ENCODE data around the gene RUSF1. TPM values are rescaled to one million over a fixed set of nuclear protein-coding genes. Genes with fewer than 3 reads are reported as not detected.
"Not testable (repeated sequence)": the region's sequence is repeated elsewhere in the genome, so short reads cannot be mapped to it uniquely, and the experiment has no call there.

The RUSF1 gene
- total and polyA plus RNA-seq, 9 of the 15 experiments (the other 6 are each of a cell fraction or from before 2014, with no cell fraction given), result 0.80 to 52.8 (median 27.6) TPM

GRCh38 chr16:31503555-31503954, 4.6 kb downstream of the RUSF1 start:
- H3K27ac ChIP-seq (ENCODE audit: extremely low read depth, low read depth, low read length); ATAC-seq; H3K9me3 ChIP-seq (replicated peaks; ENCODE audit: control insufficient read depth, insufficient read depth, low read depth, low read length); in situ Hi-C loops (cut with MboI); H3K9me1 ChIP-seq (ENCODE audit: control insufficient read depth, insufficient read depth, low read length); BruUV-seq (replicated peaks); CTCF ChIA-PET (ENCODE audit: low intra/inter-chr PET ratio); H3K9ac ChIP-seq (ENCODE audit: insufficient read depth in 1 of 2, low read depth in 2 of 2, low read length in 2 of 2); H3K4me3 ChIP-seq; DNase-seq (ENCODE audit: extremely low read depth in 1 of 4, low spot score in 3 of 4); H4K20me1 ChIP-seq (replicated peaks; ENCODE audit: control insufficient read depth, insufficient read depth, low read length); H3K4me2 ChIP-seq (ENCODE audit: insufficient read depth, low read length); intact Hi-C loops (cut with micrococcal nuclease); FAIRE-seq; H2AFZ ChIP-seq (ENCODE audit: low read depth, low read length); H3K27me3 ChIP-seq (ENCODE audit: control insufficient read depth in 2 of 2, insufficient read depth in 2 of 2, low read length in 2 of 2): not testable (repeated sequence)
- H3K36me3 ChIP-seq (ENCODE audit: control insufficient read depth, insufficient read depth, low read length), result peaks cover 48% of the 10 kb centered on the region
- POLR2A ChIA-PET, result interaction anchor here (0.8 to 1.9 kb wide), 4 partner anchors 10 to 26 kb away, joined by 3 to 7 read pairs (median 4); no protein-coding TSS in a partner anchor
- peaks cover 20% of the 10 kb centered on the region for H3K79me2 ChIP-seq (ENCODE audit: control insufficient read depth, insufficient read depth, low read length)
- 90% methylated on average over 8 of the region's 8 CpGs for WGBS (ENCODE audit: insufficient coverage, low coverage, missing lambda C conversion rate)
- peaks cover 3 to 16% of the 10 kb centered on the region in 2 experiments; a peak in 2 of 5 replicates for H3K4me1 ChIP-seq (replicated peaks in 1 of 2; ENCODE audit: control insufficient read depth in 2 of 2, insufficient read depth in 2 of 2, low read length in 2 of 2)

- Histone ChIP-seq H3K36me3 (ENCODE audit: control insufficient read depth, insufficient read depth, low read length) (peaks cover 51% of the 10 kb centered on the region), H3K27me3 (ENCODE audit: control insufficient read depth in 2 of 2, insufficient read depth in 2 of 2, low read length in 2 of 2) (no peaks in the 10 kb centered on the region), H2AFZ (ENCODE audit: low read depth, low read length) (no peak overlapping the region), H3K9me1 (ENCODE audit: control insufficient read depth, insufficient read depth, low read length) (no peaks in the 10 kb centered on the region), H4K20me1 (replicated peaks; ENCODE audit: control insufficient read depth, insufficient read depth, low read length) (no peaks in the 10 kb centered on the region), H3K9me3 (replicated peaks; ENCODE audit: control insufficient read depth, insufficient read depth, low read depth, low read length) (no peaks in the 10 kb centered on the region), H3K4me1 (replicated peaks in 1 of 2; ENCODE audit: control insufficient read depth in 2 of 2, insufficient read depth in 2 of 2, low read length in 2 of 2) (peaks cover 3 to 13% of the 10 kb centered on the region in 2 experiments; a peak in 2 of 5 replicates), H3K27ac (ENCODE audit: extremely low read depth, low read depth, low read length) (no peak overlapping the region), H3K4me3 (no peak overlapping the region), H3K4me2 (ENCODE audit: insufficient read depth, low read length) (no peak overlapping the region), H3K9ac (ENCODE audit: insufficient read depth in 1 of 2, low read depth in 2 of 2, low read length in 2 of 2) (no peak overlapping the region), H3K79me2 (ENCODE audit: control insufficient read depth, insufficient read depth, low read length) (peaks cover 14% of the 10 kb centered on the region)
- ChIA-PET POLR2A (interaction anchor here (1.1 to 1.9 kb wide), 4 partner anchors 9 to 43 kb away, joined by 3 to 7 read pairs (median 4); no protein-coding TSS in a partner anchor), CTCF (ENCODE audit: low intra/inter-chr PET ratio) (no interaction called here)
- DNase-seq (ENCODE audit: extremely low read depth in 1 of 4, low spot score in 3 of 4) (no peak), FAIRE-seq (no peak), ATAC-seq (no peak)
- intact Hi-C loops (cut with micrococcal nuclease), result no loop called here
- TF ChIP-seq FOXA1 (IDR thresholded peaks at IDR 0.05; ENCODE audit: borderline replicate concordance) (no peak), ZNF740 (CRISPR knock-in tag; IDR thresholded peaks at IDR 0.05) (no peak), ZNF740 (tag; IDR thresholded peaks at IDR 0.05) (no peak), NFYB (IDR thresholded peaks at IDR 0.05; ENCODE audit: extremely low read depth, insufficient read length) (no peak)
- in situ Hi-C loops (cut with MboI), result no loop called here
- no TSS peak for BruUV-seq (replicated peaks)
Observed at GRCh38 chr16:31502981-31503380, 5.2 kb downstream of the RUSF1 start.

All from K562 (cell line).